Prostate gland (tissue), 2 donors: Measurements from ENCODE around the gene KRT6B.
"Not testable (repeated sequence)": the region's sequence is repeated elsewhere in the genome, so short reads cannot be mapped to it uniquely, and the experiment has no call there.

Source experiments
- POLR2A ChIP-seq: fragments of 450-650 bp; IDR thresholded peaks from one replicate; pipeline ENCODE4 v1.6.1; 2016; ENCODE audit warnings: antibody characterized with exemption, mild to moderate bottlenecking
- POLR2AphosphoS5 ChIP-seq: sonication (generic); formaldehyde crosslinking; IDR thresholded peaks from one replicate; pipeline ENCODE4 v1.6.1; 2017; ENCODE audit warnings: antibody characterized with exemption
- TF ChIP-seq, protein P1 (sequence below), 4 experiments: fragments of 200-600 bp in 2 of 4; fragments of 450-650 bp in 2 of 4; sonication (generic) in 2 of 4; IDR thresholded peaks; 1 replicate in 3 of 4; 2 replicates in 1 of 4; pipeline ENCODE4 v1.5.1; 2016 to 2019; ENCODE audit warnings: antibody characterized with exemption in 4 of 4, mild to moderate bottlenecking in 2 of 4, moderate library complexity in 2 of 4

DNA sequence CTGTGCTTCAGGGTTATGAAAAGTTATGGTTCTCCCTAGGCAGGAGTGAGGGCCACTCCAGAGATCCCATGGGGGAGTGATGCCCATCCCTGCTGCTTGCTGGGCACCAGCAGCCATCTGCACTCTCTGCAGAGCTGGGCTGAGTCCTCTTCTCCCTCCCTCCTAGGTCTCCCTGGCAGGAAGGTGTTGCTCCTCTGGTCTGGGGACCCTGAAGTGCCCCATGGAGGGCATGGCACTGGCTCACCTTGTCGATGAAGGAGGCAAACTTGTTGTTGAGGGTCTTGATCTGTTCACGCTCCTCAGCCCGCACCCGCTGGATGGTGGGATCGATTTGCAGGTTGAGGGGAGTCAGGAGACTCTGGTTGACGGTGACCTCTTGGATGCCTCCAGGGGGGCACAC, 40.5 kb upstream of the KRT6B start:
- TF ChIP-seq, protein P1, sequence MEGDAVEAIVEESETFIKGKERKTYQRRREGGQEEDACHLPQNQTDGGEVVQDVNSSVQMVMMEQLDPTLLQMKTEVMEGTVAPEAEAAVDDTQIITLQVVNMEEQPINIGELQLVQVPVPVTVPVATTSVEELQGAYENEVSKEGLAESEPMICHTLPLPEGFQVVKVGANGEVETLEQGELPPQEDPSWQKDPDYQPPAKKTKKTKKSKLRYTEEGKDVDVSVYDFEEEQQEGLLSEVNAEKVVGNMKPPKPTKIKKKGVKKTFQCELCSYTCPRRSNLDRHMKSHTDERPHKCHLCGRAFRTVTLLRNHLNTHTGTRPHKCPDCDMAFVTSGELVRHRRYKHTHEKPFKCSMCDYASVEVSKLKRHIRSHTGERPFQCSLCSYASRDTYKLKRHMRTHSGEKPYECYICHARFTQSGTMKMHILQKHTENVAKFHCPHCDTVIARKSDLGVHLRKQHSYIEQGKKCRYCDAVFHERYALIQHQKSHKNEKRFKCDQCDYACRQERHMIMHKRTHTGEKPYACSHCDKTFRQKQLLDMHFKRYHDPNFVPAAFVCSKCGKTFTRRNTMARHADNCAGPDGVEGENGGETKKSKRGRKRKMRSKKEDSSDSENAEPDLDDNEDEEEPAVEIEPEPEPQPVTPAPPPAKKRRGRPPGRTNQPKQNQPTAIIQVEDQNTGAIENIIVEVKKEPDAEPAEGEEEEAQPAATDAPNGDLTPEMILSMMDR (IDR thresholded peaks at IDR 0.05) = not testable (repeated sequence)
- not testable (repeated sequence) for TF ChIP-seq POLR2AphosphoS5, POLR2A
